Skeletal muscle satellite cell (primary cell): ENCODE measurements around the gene RHOC.

ENCODE experiments used
- H3K27me3 ChIP-seq: 2 replicates; pipeline ENCODE4 v1.7.0; 2013; ENCODE audit warnings: low read length; ENCODE audit not compliant: control insufficient read depth, insufficient read depth
- H3K36me3 ChIP-seq: 2 replicates; pipeline ENCODE4 v1.7.0; 2013; ENCODE audit warnings: mild to moderate bottlenecking, control low read depth, low read length; ENCODE audit not compliant: insufficient read depth
- H3K4me1 ChIP-seq: 2 replicates; pipeline ENCODE4 v1.7.0; 2013; ENCODE audit warnings: low read length; ENCODE audit not compliant: control insufficient read depth, insufficient read depth
- H3K4me2 ChIP-seq: 2 replicates; pipeline ENCODE4 v1.7.0; 2013; ENCODE audit warnings: mild to moderate bottlenecking, low read length
- H3K4me3 ChIP-seq: 2 replicates; pipeline ENCODE4 v1.7.0; 2013; ENCODE audit warnings: low read length
- H3K9ac ChIP-seq: 2 replicates; pipeline ENCODE4 v1.7.0; 2013; ENCODE audit warnings: mild to moderate bottlenecking, low read depth, low read length, moderate library complexity
- H3K9me3 ChIP-seq: replicated peaks from 2 replicates; pipeline ENCODE4 v1.7.0; 2013; ENCODE audit warnings: mild to moderate bottlenecking, control low read depth, low read length

The RHOC gene

GRCh38 chr1:112699425-112700144 is 7.3 kb downstream of the RHOC start:
- Histone ChIP-seq H3K4me1 (peaks cover 43% of the 10 kb centered on the region), H3K9ac (peak overlapping the region; percentile 47), H3K36me3 (peaks cover 68% of the 10 kb centered on the region), H3K4me2 (no peak overlapping the region), H3K9me3 (no peaks in the 10 kb centered on the region), H3K27me3 (no peaks in the 10 kb centered on the region), H3K4me3 (no peak overlapping the region)

DNA sequence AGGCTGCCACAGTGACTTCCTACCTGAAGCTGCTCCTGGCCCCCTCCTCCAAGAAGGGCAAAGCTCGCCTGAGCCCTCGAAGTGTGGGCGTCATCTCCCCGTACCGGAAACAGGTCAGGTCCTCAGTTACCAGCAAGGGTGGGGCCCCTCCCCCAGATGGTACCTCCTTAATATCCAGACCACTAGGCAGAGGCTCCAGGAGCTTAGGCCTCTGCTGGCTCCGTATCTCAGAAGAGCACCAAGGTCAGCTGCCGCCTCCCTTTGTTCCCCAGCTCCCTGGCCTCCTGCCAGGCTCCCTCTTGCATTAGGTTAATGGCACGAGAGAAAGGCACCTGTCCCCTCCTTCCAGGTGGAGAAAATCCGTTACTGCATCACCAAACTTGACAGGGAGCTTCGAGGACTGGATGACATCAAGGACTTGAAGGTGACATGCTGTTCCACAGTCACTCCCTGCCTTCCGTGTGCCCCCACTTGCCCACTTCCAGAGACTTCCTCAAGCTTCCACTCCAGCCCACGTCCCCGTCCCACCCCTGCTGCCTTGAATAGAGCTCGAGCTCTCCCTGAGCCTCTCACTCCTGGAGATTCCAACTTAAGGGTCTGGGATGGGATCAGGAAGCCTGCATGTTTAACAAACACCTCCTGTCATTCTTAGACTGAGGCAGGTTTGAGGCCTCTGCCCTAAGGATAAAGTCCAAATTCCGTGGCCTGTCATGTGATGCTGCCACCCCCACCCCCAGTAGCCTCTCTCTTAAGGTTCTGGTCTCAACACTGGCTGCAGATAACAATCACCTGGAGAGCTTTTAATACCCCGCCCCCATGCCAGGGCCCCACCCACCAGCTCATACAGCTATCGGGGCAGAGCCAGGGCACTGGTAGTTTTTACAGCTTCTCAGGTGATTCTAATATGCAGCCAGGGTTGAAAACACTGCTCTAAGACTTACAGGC is 8.3 kb downstream of the RHOC start:
- Histone ChIP-seq H3K9me3 (no peaks in the 10 kb centered on the region), H3K9ac (no peak overlapping the region), H3K4me3 (no peak overlapping the region), H3K27me3 (no peaks in the 10 kb centered on the region), H3K4me2 (no peak overlapping the region), H3K4me1 (peaks cover 34% of the 10 kb centered on the region), H3K36me3 (peaks cover 64% of the 10 kb centered on the region)

DNA sequence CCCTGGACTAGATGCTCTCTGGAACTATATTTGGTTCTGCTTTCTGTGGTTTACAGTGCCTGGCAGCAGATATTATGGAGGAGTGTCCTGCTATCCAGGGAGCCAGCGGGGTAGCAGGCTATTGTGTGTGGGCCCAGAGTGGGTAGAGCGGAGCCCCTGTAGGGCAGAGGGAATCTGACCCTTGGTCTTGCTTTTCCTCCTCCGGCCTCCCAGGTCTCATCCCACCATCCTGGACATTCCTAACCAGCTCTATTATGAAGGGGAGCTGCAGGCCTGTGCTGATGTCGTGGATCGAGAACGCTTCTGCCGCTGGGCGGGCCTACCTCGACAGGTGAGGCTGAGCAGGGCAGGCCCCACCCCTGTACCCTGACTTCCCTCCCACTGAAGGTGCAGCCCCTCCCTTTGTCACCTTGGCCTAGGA is 9.1 kb downstream of the RHOC start:
- H3K4me1 ChIP-seq: peaks cover 31% of the 10 kb centered on the region
- H3K9ac ChIP-seq: no peak overlapping the region
- H3K36me3 ChIP-seq: peaks cover 62% of the 10 kb centered on the region
- no peaks in the 10 kb centered on the region for H3K27me3 ChIP-seq
- H3K4me3 ChIP-seq: no peak overlapping the region
- no peak overlapping the region for H3K4me2 ChIP-seq
- no peaks in the 10 kb centered on the region for H3K9me3 ChIP-seq

DNA sequence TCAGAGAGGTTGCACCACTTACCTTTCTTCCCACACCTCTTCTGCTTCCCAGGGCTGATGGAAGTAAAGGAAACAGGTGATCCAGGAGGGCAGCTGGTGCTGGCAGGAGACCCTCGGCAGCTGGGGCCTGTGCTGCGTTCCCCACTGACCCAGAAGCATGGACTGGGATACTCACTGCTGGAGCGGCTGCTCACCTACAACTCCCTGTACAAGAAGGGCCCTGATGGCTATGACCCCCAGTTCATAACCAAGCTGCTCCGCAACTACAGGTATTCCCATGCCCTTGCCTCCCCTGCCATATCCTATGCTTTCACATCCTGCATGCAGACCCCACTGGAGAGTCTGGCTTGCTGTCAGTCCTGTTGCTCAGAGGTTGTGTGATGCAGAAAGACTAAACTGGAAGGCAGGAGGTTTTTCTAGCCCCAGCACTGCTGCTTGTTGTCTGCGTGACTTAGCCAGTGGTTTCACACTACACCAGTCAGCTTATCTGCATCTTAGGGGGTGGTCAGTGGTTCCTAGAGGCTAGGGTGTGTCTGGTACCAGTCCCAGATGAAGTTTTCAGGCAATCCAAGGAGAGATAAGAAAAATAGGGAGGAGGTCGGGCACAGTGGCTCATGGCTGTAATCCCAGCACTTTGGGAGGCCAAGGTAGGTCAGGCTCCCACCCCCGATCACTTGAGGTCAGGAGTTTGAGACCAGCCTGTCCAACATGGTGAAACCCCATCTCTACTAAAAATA is 10.2 kb downstream of the RHOC start:
- Histone ChIP-seq H3K9ac (no peak overlapping the region), H3K4me1 (peaks cover 20% of the 10 kb centered on the region), H3K36me3 (peaks cover 56% of the 10 kb centered on the region), H3K4me3 (no peak overlapping the region), H3K4me2 (no peak overlapping the region), H3K27me3 (no peaks in the 10 kb centered on the region), H3K9me3 (no peaks in the 10 kb centered on the region)

DNA sequence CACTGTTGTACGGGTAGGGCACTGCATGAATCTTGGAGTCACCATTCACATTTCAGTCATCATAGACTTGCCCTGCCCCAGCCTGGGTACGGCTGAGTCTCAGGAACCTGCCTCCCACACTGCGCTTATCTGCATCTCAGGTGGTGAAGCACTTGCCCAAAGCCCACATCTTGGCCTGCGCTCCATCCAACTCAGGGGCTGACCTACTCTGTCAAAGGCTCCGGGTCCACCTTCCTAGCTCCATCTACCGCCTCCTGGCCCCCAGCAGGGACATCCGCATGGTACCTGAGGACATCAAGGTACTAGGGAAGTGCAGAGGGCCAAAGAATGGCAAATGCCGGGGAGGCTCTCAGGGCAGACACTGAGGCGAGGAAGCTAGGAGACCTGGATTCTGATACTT is 11.7 kb downstream of the RHOC start:
- H3K4me3 ChIP-seq: no peak overlapping the region
- no peak overlapping the region for H3K9ac ChIP-seq
- H3K4me2 ChIP-seq: no peak overlapping the region
- peaks cover 47% of the 10 kb centered on the region for H3K36me3 ChIP-seq
- H3K4me1 ChIP-seq: peaks cover 6% of the 10 kb centered on the region
- no peaks in the 10 kb centered on the region for H3K27me3 ChIP-seq
- H3K9me3 ChIP-seq: no peaks in the 10 kb centered on the region

GRCh38 chr1:112694363-112694929 is 12.5 kb downstream of the RHOC start:
- Histone ChIP-seq H3K27me3 (no peaks in the 10 kb centered on the region), H3K4me3 (no peak overlapping the region), H3K9ac (no peak overlapping the region), H3K9me3 (no peaks in the 10 kb centered on the region), H3K36me3 (peaks cover 45% of the 10 kb centered on the region), H3K4me1 (no peaks in the 10 kb centered on the region), H3K4me2 (no peak overlapping the region)

DNA sequence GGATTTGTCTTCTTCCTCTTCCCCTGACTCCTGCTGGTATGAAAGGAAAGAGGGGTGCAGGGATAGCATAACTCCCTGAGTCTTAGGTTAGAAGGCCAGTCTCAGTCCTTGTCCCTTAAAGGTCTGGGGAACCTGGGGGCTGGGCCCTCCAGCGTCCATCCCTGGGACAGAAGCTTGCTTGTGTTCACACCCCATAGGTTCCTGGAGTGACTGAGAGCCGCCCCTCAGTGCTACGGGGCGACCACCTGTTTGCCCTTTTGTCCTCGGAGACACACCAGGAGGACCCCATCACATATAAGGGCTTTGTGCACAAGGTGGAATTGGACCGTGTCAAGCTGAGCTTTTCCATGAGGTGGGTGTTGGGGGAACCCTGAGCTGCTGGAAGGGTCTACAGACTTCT is 13.1 kb downstream of the RHOC start:
- H3K36me3 ChIP-seq: peaks cover 46% of the 10 kb centered on the region

GRCh38 chr1:112692681-112693080 is 14.2 kb downstream of the RHOC start:
- Histone ChIP-seq H3K4me3 (no peak overlapping the region), H3K9ac (no peak overlapping the region), H3K9me3 (no peaks in the 10 kb centered on the region), H3K4me1 (no peaks in the 10 kb centered on the region), H3K27me3 (no peaks in the 10 kb centered on the region), H3K4me2 (no peak overlapping the region), H3K36me3 (peaks cover 39% of the 10 kb centered on the region)

More for the DNA sequence above, 13.1 kb downstream of the RHOC start:
- Histone ChIP-seq H3K9me3 (no peaks in the 10 kb centered on the region), H3K4me3 (no peak overlapping the region), H3K9ac (no peak overlapping the region), H3K27me3 (no peaks in the 10 kb centered on the region), H3K4me2 (no peak overlapping the region), H3K4me1 (no peaks in the 10 kb centered on the region)

- Histone ChIP-seq H3K9me3 (no peaks in the 10 kb centered on the region), H3K4me3 (no peak overlapping the region), H3K4me1 (no peaks in the 10 kb centered on the region), H3K4me2 (no peak overlapping the region), H3K9ac (no peak overlapping the region), H3K27me3 (no peaks in the 10 kb centered on the region), H3K36me3 (peaks cover 29% of the 10 kb centered on the region)
Observed at GRCh38 chr1:112689842-112690237, 17.1 kb downstream of the RHOC start.

DNA sequence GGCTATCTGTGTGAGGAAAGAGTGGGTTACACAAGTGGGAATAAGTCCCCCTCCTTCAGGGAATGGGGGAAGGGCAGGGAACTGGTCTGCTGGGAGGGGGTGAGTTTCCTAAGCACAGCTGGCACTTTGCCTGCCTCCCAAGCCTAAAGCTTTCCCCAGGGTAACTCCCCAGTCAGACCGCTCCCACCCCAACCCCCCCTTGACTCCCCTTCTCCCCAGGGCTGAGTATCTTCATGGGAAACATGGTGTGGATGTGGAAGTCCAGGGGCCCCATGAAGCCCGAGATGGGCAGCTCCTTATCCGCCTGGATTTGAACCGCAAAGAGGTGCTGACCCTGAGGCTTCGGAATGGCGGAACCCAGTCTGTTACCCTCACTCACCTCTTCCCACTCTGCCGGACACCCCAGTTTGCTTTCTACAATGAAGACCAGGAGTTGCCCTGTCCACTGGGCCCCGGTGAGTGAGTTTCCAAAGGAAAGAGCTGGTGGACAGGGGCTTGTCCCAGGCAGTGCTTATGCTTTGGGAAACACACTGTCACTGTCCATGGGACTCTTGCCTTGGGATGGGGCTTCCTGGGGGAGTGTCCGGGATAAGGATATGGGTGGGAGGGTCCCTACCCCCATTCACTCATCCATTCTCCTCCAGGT is 17.6 kb downstream of the RHOC start:
- Histone ChIP-seq H3K4me2 (no peak overlapping the region), H3K27me3 (no peaks in the 10 kb centered on the region), H3K4me1 (no peaks in the 10 kb centered on the region), H3K36me3 (peaks cover 24% of the 10 kb centered on the region), H3K9me3 (no peaks in the 10 kb centered on the region), H3K4me3 (no peak overlapping the region), H3K9ac (no peak overlapping the region)
